Measurements from ENCODE around the gene TRMT2A.
A peak's percentile ranks its signal among the peaks of the same experiment; 100 is the strongest.

TRMT2A gene

DNA sequence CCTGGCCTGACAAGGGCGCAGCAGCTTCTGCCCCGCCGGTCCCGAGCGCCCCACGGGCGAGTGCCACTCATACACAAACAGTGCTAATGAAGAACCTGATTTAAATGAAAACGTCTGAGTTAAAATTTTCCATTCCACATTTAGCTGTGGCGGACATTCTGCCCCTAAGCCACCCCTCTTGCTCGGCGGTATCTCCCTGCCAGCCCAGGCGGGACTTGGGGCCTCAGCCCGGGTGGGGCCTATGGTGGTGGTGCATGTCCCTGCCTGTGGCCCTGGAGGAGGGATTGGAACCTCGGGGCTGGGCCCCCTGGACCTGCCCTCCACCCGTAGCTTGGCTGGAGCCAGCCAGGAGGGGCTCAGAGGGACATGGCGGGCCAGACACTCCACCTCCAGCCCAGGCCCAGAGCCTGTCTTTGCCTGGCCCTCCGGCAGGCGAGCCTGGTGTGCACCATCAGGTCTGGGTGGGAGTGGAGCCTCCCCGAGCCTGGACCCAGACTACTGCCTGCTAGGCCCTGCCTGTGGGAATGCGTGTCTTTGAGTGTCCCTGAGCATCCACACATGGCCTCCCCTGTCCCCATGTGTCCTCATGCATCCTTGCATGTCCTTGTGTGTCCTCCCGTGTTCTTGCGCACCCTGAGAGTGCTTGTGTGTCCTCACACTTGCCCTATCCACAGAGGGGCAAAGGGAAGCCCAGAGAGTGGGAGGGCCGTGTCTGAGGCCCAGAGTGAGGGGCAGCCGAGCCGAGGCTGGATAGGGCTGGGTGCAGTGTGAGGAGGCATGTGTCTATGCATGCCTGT, 19.0 kb upstream of the TRMT2A start:
- DNase-seq (ENCODE audit: extremely low spot score, insufficient read length, low read depth) = no peak
- FAIRE-seq = no peak

DNA sequence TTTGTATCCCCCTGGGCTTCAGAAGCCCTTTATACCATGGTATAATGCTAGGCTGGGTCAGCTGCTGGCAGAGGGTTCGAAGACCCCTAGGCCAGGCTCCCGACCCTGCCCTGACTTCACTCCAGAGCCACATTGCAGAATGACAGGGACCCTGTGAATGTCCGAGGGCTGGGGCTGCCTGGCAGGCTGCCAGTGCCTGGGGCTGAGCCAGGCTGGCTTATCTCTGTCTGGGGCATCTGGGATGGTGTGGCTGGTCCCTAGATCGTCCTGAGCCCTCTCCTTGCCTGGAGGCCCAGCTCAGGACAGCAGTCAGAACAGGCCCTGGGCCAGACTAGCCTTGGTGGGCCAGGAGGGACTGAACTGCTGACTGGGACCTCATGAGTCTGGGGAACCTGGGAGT, 18.2 kb upstream of the TRMT2A start:
- no peak for FAIRE-seq
- DNase-seq (ENCODE audit: extremely low spot score, insufficient read length, low read depth) = no peak

DNA sequence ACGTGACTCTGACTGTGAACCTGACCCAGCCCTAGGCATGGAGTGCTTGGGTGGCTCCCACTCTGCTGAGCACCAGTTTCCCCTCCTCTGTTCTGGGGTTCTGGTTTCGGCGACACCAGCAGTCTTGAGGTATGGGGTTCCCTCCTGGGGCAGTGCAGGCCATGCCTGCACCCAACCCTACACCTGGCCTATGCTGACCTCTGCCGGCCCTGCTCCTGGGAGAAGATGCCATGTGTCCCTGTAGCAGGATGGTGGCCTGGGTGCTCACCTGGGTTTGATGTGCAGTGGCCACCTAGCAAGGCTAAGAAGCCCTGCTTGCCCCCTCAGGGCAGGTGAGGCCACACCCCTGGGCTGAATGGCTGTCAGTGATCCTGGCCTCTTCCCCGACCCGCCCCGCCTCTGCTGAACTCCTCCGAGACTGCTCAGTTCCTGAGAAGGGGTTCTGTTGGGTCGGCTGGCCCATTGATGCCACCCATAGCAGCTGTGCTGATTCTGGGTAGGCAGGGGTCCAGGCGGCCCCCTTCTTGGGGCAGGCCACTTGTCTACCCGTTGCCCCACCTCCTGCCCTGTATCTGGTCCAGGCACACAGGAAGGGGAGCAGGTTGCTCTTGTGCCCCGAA, 17.0 kb upstream of the TRMT2A start:
- no peak for FAIRE-seq
- DNase-seq (ENCODE audit: extremely low spot score, insufficient read length, low read depth) = no peak

DNA sequence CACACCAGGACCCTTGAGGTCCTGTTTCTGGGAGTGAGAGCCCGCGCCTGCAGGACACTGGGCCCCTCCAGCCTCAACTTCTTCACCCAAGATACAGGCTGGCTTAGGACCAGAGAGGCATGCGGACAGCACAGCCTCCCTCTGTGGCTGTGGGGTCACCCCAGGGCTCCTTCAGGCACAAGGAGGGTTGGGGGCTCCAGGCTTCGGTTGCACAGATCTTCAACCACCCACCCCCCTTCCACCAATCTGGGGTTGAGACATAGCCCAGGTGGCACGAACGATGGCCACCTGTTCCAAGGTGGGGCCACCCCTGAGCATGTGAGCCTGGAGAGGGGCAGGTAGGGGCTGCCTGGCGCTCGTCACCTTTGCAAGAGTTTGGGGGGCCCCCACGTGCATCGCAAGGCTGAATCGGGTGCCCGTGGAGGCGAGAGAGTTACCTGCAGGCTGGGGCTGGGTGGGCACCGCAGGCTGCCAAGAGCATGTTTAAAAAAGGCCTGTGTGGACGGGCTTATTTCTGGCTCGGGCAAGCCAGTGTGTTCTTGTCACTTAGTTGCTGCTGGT, 15.7 kb upstream of the TRMT2A start:
- no peak for FAIRE-seq
- no peak for DNase-seq (ENCODE audit: extremely low spot score, insufficient read length, low read depth)

- no peak for FAIRE-seq
Observed at GRCh38 chr22:20131859-20132685, 15.0 kb upstream of the TRMT2A start.

DNA sequence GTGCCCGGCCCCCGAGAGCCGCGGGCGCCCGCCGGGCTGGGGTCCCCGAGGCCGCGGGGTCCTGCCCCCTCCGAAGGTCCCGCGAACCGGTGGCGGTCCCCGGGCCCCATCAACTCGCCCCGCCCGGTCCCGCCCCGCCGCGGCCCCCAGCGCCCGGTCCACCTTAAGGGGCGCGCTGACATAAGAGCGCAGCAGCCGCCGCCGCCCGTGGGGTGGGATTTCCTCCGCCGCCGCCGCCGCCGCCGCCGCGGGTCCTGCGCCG, 14.5 kb upstream of the TRMT2A start, which contains the start of gene ZDHHC8:
Gene ZDHHC8 (plus strand): TSS at position 208 of the 262 bp plus-strand sequence. CDS start 144 bp downstream, outside the sequence.
- no peak for FAIRE-seq
- no peak for DNase-seq (ENCODE audit: extremely low spot score, insufficient read length, low read depth)

More at GRCh38 chr22:20131859-20132685, 15.0 kb upstream of the TRMT2A start:
- no peak for DNase-seq (ENCODE audit: extremely low spot score, insufficient read length, low read depth)

GRCh38 chr22:20130731-20131596, 13.9 kb upstream of the TRMT2A start:
- no peak for FAIRE-seq
- peak; percentile 71 for DNase-seq (ENCODE audit: extremely low spot score, insufficient read length, low read depth)

DNA sequence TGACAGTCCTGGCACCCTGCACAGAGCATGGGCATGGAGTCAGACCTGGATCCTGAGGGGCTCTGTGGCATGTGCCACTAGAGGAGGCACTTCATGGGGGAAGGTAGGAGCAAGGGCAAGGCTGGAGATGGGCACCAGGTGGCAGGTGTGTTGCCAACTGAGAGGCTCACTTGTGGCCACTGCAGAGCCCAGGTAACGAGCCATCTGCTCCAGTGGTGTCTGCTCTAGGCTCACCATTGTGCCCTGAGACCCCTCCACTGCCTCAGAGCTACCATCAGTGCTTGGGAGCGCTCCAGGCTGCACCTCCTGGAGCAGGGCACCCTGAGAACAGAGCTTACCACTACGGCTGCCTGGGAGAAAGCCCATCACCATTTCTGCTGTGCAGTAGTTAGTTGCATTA, 13.3 kb upstream of the TRMT2A start:
- DNase-seq (ENCODE audit: extremely low spot score, insufficient read length, low read depth) (no peak), FAIRE-seq (no peak)

GRCh38 chr22:20129747-20130014, 12.7 kb upstream of the TRMT2A start:
- FAIRE-seq (no peak), DNase-seq (ENCODE audit: extremely low spot score, insufficient read length, low read depth) (no peak)

DNA sequence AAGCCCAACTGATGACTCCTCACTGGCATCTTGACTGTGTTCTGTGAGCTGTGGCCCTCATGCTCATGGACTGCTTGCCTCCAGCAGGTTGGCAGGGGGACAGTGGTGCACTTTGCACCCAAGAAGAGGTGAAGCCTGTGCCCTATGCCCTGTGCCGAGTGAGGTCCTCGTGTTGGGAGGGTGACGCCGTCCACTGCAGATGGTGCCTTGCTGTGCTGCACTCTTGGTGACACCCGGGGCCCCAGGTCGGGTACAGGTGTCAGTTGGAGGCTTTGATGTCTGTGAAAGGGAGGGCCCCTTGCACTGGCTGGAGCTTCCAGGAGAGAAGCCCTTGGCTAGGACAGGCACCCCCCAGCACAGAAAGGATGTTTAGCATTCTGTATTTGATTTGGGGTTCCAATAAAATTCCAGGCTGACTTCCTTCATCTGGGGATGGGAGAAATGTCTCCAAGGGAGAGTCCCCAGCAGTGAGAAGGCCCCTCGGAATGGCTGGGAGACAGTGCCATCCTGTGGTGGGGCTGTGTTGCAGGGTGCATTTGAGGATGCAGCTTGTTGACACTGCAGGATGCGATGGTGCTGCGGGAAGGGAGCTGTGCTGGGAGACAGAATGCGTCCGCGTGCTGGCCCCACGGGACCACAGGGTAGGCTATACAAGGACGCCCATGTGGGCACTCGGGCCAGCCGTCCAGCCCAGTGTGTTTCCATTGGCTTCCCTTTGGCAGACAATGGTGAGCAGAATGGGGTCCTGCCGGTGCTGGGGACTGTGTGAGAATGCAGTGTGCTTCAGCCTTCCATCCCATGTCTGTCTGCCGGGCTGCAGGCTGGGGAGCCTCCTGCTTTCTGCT, 12.1 kb upstream of the TRMT2A start:
- peak; percentile 69 for FAIRE-seq
- DNase-seq (ENCODE audit: extremely low spot score, insufficient read length, low read depth) = no peak

DNA sequence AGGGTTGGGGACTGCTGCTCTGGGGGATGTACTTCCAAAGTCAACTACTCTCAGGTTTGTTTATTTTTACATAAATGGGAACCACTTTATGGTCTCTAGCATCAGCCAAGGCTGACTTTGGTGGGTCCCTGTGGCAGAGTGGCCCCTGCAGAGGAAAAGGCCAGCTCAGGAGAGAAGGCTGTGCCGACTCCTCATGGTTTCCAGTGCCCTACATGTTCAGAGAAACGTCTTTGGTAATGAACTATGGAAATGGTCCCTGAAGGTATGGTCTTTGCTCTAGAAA, 11.5 kb upstream of the TRMT2A start:
- FAIRE-seq = no peak
- DNase-seq (ENCODE audit: extremely low spot score, insufficient read length, low read depth) = no peak

- FAIRE-seq (no peak), DNase-seq (ENCODE audit: extremely low spot score, insufficient read length, low read depth) (no peak)
Observed at GRCh38 chr22:20127869-20128618, 11.0 kb upstream of the TRMT2A start.

GRCh38 chr22:20127318-20127868, 10.4 kb upstream of the TRMT2A start:
- FAIRE-seq (no peak), DNase-seq (ENCODE audit: extremely low spot score, insufficient read length, low read depth) (no peak)

DNA sequence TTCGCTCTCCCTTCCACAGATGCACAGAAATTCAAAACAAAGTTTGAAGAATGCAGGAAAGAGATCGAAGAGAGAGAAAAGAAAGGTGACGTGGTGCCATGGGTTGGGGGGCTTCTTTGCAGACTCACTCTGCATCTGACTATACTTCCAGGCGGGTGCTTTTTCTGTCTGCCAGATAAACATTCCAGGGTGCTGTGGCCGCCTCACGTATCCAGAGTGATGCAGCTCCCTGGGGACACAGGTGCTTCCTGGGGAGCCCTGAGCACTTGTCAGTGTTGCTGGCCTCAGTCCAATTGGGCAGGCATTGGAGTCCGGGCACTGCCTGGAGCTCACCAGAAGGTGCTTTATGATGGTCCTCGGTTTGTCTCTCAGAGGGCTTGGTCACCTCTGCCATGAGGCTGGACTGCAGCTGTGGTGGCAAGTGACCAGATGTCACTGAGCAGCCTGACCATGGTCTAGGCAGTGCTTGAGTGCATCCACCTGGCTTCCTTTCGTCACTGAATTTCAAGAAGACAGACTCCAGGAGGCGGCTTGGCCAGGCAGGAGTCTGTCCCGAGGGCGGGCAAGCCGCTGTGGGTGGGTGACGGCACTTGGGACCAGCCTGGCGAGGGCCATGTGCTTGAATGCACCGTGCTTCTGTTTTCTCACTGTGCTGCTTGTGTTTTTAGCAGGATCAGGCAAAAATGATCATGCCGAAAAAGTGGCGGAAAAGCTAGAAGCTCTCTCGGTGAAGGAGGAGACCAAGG, 9.4 kb upstream of the TRMT2A start:
- DNase-seq (ENCODE audit: extremely low spot score, insufficient read length, low read depth) (no peak), FAIRE-seq (no peak)

GRCh38 chr22:20125201-20126174, 8.5 kb upstream of the TRMT2A start:
- FAIRE-seq = no peak
- no peak for DNase-seq (ENCODE audit: extremely low spot score, insufficient read length, low read depth)

GRCh38 chr22:20124083-20124787, 7.2 kb upstream of the TRMT2A start:
- FAIRE-seq (no peak), DNase-seq (ENCODE audit: extremely low spot score, insufficient read length, low read depth) (no peak)
